Activated CD4-positive, alpha-beta T cell treated with anti-CD3 and anti-CD28 coated beads, Interleukin-2, Interleukin-6, amounts not matched to agents 100 ng/mL and 50 ng/mL, durations not matched to agents 16 hours and 8 hours (primary cell): ENCODE measurements around the gene IKZF3.

Experiments
- DNase-seq: peaks from one replicate; pipeline ENCODE4 v3.0.0-alpha.2; 2020

The IKZF3 gene

DNA sequence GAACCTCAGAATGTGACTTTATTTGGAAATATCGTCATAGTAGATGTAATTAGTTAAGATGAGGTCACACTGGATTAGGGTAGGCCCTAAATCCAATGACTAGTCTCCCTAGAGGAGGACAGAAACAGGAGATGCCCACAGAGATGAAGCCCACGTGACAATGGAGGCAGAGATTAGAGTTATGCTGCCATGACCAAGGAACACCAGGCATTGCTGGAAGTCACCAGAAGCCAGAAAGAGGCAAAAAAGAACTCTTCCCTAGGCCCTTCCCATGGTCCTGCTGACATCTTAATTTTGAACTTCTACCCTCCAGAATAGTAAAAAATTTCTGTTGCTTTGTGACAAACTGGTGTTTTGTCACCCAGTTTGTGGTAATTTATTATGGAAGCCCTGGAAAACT is 49.6 kb downstream of the IKZF3 start:
- no peak for DNase-seq

- DNase-seq = peak; percentile 79
Measured at GRCh38 chr17:39813631-39814030, 50.5 kb downstream of the IKZF3 start.

- DNase-seq = no peak
Measured at GRCh38 chr17:39812466-39812865, 51.6 kb downstream of the IKZF3 start.

GRCh38 chr17:39810939-39811728 is 53.0 kb downstream of the IKZF3 start:
- no peak for DNase-seq

DNA sequence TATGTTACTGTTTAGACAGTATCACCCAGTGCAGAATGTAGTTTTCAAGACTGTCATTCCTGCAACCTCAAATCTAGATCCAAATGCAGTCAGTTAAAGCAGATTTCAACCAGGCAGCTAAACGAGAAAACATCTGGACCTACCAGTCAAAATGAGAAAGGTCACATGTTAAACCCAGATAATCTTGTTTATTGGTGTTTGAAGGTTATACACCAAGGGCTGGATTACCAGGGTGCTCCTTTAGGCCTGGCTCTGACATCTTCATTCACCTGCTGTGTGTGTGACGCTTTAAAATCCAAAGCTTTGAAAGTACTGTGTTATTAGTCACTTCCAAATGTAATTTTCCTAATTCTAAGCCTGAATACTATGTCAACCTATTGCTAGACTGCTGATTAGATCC is 54.9 kb downstream of the IKZF3 start:
- peak; percentile 35 for DNase-seq

DNA sequence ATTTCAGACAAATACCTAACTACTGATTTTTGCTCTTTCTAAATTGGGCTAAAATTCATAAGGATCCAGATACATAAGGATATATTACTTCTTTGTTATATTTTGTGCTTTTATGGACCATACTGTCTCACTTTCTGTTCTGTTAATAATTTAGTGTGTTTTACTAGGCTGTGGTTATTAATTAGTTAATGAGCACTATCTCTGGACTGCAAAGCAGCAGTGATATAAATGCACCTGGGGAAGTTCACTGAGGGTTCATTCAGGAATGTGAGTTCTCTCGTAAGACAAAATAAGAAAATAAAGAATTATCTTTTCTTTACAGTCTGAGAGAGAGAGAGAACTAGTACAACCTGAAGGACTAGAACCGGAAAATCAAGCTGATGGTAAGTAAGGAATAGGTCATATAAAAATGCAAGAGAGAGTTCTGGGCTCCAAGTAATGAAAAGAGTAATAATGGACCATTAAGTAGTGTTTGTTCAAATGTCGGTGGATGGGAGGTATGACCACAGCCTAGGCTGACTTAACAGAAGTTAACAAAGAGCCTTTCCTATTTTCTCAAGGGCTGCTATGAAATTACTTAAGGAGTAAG is 55.6 kb downstream of the IKZF3 start:
- no peak for DNase-seq

DNA sequence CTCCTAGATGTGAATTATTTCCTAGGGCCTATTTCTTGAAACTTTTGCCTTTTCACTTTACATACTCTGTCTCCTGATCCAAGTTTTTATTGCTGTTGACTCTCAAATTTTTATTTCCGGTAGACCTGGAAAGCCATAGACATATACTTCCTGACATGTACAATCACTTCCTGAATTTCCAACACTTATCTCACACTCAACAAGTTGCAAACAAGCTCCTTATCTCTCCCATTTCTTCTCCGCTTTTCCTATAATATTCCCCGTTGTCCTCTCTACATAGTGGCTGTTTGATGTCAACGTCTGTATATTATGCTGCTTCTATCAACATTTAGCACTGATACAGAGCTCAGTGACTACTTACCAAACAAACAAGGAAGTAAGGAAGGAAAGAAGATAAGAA is 59.3 kb downstream of the IKZF3 start:
- no peak for DNase-seq

GRCh38 chr17:39801055-39801454 is 63.1 kb downstream of the IKZF3 start:
- no peak for DNase-seq

- DNase-seq = peak; percentile 79
Measured at GRCh38 chr17:39800540-39800939, 63.6 kb downstream of the IKZF3 start.

DNA sequence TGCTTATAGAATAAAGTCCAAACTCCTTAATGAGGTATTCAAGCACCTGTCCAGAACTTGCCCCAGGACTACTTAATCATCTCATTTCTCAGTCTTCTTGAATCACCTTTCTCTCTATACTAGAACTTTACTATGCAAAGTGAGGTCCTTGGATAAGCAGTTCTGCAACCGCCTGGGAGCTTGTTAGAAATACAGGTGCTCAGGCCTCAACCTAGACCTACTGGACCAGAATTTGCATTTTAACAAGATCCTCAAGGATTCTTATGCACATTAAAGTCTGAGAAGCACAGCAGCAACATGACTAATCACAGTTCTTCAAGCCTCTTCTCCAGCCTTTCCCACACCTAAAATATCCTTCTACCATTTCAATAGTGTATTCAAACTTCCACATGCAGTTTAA is 64.7 kb downstream of the IKZF3 start:
- no peak for DNase-seq

- DNase-seq = peak; percentile 51
Measured at GRCh38 chr17:39794249-39794970, 69.7 kb downstream of the IKZF3 start.

DNA sequence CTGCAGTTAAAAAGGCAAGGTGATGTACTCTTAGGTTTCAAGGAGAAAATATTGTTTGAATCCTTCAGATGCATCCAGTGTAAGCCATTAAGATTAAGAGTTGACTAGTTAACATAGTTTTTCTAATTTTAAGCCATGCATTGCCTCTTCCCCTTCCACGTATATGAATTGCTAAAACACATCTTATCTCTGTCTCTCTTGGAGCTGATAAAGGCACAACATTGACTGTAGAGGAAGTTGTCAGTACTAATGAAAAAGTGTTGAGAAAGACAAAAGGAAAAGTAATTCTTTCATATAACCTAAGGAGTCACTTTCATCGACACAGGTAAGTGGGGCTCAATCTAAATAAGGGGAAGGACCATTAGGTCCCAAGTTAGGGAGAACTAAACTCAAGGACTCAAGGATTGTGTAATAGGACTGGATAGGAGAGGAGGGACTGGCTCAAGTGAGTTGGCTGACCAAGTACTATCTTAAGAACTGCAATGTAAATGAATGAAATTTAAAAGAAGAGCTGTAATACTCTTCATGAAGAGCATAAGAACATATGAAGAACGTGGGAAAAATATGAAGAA is 70.7 kb downstream of the IKZF3 start:
- no peak for DNase-seq

GRCh38 chr17:39792526-39793221 is 71.4 kb downstream of the IKZF3 start:
- DNase-seq = no peak

DNA sequence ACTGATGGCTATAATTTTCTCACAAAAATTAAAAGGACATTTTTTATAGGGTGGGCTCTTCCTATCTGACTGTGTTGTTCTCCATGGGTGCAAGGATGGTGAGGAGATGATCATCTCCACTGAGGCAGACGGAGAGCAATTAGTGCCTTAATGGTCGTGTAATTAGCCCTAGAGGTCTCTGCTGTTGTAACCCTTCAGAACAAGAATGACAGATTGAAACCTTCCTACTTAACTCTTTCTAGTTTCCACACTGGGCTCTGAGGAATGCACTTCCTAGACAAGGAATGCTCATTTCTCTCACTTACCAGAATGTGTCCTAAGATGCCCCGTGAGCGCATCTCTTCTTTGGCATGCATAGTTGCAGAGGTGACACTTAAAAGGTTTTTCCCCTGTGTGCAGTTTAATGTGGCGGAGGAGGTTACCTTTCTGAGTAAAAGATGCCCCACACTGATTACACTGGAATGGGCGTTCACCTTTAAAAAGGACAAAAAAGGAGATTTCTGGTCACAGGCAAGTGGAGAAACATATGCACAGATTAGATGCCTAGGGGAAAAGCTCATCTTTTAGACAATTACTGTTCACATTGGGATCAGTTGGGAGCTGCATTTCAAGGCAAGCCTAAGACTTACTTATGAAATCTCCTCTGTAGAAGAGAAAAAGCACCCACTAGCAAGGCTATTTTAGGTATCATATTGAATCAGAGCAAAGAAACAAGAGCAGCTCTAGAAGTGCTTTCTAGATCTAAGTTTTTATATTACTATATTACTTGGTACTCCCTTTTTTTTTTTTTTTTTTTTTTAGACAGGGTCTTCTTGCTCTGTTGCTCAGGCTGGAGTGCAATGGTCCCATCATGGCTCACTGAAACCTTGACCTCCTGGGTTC is 72.8 kb downstream of the IKZF3 start:
- DNase-seq = peak; percentile 75

DNA sequence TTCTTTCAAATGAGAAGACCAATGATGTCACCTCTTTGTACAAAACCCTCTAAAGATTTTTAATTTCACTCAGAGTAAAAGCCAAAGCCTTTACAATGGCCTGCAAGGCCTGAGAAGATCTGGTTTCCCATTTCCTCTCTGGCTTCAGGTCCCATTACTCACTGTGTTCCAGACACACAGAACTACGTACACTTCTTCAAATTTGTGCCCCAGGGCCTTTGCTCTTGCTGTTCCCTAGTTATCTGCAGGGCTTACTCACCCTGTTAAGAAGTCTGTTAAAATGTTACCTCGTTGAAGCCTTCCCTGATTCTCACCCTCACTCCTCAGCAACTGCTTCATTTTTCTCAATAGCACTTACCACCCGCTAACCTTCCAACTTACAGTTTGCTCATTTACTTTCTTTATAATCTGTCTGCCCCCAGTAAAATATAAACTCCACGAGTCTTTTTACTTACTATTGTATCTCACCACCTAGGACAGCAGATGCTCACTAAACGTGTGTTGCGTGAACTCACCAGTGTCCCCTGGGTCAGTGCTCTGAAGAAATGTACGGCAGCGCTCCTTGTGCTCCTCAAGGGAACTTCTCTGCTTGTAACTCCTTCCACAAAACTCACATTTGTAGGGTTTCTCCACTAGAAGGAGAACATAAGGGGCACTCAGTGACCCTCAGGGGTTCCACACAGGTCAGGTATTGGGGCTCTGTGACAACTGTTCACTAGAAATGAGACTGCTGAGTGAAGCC is 76.2 kb downstream of the IKZF3 start:
- DNase-seq = no peak

GRCh38 chr17:39787041-39787440 is 77.1 kb downstream of the IKZF3 start:
- DNase-seq = no peak

- DNase-seq = no peak
Measured at GRCh38 chr17:39782980-39783379, 81.1 kb downstream of the IKZF3 start.

DNA sequence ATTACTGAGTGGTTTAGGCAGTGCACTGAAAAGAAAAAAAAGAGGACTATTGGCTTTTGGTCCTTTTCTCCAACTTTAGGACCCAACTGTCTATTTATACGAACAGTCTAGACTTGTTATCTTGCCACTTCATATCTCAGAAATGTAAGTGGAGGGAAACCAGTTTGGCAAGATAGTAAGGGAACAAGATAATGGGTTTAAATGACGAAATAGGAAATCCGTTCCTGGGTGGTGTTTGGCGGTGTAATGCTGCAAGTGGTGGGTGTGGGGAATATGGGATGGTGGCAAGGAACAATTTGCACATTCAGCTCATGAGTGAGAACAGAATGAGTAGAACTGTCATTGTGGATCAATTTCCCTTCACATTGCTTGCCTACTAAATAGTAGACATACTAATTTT is 81.6 kb downstream of the IKZF3 start:
- DNase-seq = no peak

GRCh38 chr17:39781861-39782213 is 82.3 kb downstream of the IKZF3 start:
- DNase-seq = no peak

- DNase-seq = no peak
Measured at GRCh38 chr17:39781031-39781860, 82.9 kb downstream of the IKZF3 start.
